GM19023 (cell line): ENCODE results near the gene MLLT1.

Experiments
- ATAC-seq: cut with Tn5 transposase; IDR thresholded peaks from one replicate; pipeline ENCODE4 v1.9.1; 2021; ENCODE audit warnings: mild to moderate bottlenecking, moderate library complexity; ENCODE audit not compliant: unreplicated experiment

Gene MLLT1

DNA sequence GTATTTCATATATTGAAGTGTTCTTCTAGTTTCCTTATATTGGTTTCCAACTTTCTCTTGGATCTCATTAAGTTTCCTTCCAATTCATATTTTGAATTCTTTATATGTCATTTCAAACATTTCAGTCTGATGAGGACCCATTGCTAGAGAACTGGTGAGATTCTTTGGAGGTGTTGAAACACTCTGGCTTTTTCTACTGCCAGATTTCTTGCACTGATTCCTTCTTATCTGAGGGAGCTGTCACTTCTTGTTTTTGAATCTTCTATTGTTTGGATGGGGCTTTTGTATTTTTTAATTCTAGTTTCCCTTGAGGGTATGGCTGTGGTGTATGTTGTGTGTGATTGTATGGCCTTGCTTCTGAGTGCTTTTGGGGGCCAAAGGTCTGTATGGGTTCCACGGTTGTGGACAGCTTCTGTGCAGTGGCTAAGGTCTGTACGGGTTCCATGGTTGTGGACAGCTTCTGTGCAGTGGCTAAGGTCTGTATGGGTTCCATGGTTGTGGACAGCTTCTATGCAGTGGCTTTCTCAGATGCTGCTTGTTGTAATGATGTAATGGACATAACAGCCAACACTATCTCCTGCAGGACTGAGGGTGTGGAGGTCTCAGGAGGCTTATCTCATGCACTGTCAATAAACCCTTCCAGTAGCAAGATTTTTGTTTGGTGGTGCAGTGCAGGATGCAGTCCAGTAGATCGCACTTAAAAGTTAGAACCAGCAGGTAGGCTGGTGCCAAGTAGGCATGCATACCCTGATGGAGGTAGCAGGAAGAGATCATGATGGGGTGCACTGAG lies 107.5 kb downstream of the MLLT1 start:
- ATAC-seq = no peak

GRCh38 chr19:6167115-6167514 lies 112.7 kb downstream of the MLLT1 start:
- no peak for ATAC-seq

- ATAC-seq = no peak
Measured at GRCh38 chr19:6164906-6165531, 114.8 kb downstream of the MLLT1 start.

- ATAC-seq = no peak
Measured at GRCh38 chr19:6161271-6161850, 118.4 kb downstream of the MLLT1 start.
